Body of pancreas (tissue), 4 donors: ENCODE results near the gene TRAM2.

Source experiments
- POLR2A ChIP-seq, 3 donors: fragments of 450-650 bp; IDR thresholded peaks; one replicate each; pipeline ENCODE4 v1.6.1; 2016; ENCODE audit warnings: antibody characterized with exemption in 3 of 3, mild to moderate bottlenecking in 2 of 3
- TF ChIP-seq, protein P1 (sequence below), 7 experiments: fragments of 450-650 bp in 4 of 7; fragments of 200-600 bp in 3 of 7; sonication (generic) in 3 of 7; IDR thresholded peaks; one replicate each; pipeline ENCODE4 v1.5.1; 2016 to 2019; ENCODE audit warnings: antibody characterized with exemption in 7 of 7

DNA sequence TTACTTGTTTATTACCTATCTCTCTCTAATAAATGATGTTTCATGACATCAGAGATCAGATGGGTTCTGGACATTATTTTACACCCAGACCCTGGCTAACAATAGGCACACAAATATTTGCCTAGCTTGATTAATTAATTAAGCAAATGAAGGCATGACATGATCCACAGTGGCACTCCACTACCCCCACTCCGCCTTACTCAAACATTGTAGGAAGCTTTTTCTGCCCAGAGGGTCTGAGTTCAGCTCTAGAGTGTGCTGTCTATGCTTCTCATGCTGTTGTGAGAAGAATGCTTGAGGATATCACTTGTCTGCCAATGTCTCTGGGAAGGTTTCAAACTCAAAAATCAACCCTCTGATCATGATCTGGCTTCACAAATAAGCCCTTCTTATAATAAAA, 45.0 kb downstream of the TRAM2 start:
- TF ChIP-seq, protein P1, sequence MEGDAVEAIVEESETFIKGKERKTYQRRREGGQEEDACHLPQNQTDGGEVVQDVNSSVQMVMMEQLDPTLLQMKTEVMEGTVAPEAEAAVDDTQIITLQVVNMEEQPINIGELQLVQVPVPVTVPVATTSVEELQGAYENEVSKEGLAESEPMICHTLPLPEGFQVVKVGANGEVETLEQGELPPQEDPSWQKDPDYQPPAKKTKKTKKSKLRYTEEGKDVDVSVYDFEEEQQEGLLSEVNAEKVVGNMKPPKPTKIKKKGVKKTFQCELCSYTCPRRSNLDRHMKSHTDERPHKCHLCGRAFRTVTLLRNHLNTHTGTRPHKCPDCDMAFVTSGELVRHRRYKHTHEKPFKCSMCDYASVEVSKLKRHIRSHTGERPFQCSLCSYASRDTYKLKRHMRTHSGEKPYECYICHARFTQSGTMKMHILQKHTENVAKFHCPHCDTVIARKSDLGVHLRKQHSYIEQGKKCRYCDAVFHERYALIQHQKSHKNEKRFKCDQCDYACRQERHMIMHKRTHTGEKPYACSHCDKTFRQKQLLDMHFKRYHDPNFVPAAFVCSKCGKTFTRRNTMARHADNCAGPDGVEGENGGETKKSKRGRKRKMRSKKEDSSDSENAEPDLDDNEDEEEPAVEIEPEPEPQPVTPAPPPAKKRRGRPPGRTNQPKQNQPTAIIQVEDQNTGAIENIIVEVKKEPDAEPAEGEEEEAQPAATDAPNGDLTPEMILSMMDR (IDR thresholded peaks at IDR 0.05) = no peak
- no peak for TF ChIP-seq POLR2A (IDR thresholded peaks at IDR 0.05)
